Hepatocyte (in vitro differentiated cells): ENCODE measurements around the gene C10orf105. TPM values are rescaled to one million over a fixed set of nuclear protein-coding genes. Genes with fewer than 3 reads are reported as not detected.

Experiments
- DNase-seq: peaks from one replicate; pipeline ENCODE4 v3.0.0-alpha.2; 2016; ENCODE audit warnings: low spot score
- H2AFZ ChIP-seq: fragments of 200-600 bp; sonication (generic); 2 replicates; pipeline ENCODE4 v1.6.0; 2016; ENCODE audit warnings: antibody characterized with exemption, mild to moderate bottlenecking
- H3K27ac ChIP-seq: fragments of 200-600 bp; sonication (generic); 2 replicates; pipeline ENCODE4 v1.5.1; 2016; ENCODE audit warnings: mild to moderate bottlenecking
- H3K27me3 ChIP-seq: fragments of 200-600 bp; sonication (generic); 2 replicates; pipeline ENCODE4 v1.6.1; 2016
- H3K36me3 ChIP-seq: fragments of 200-600 bp; sonication (generic); replicated peaks from 2 replicates; pipeline ENCODE4 v1.5.1; 2016; ENCODE audit warnings: low read depth; ENCODE audit not compliant: insufficient read depth
- H3K4me1 ChIP-seq: fragments of 200-600 bp; sonication (generic); 2 replicates; pipeline ENCODE4 v1.5.1; 2016; ENCODE audit warnings: mild to moderate bottlenecking, moderate library complexity; ENCODE audit not compliant: insufficient read depth
- H3K4me2 ChIP-seq: fragments of 200-600 bp; sonication (generic); 2 replicates; pipeline ENCODE4 v1.6.0; 2016
- H3K4me3 ChIP-seq: fragments of 200-600 bp; sonication (generic); 2 replicates; pipeline ENCODE4 v1.5.1; 2016; ENCODE audit warnings: mild to moderate bottlenecking
- H3K79me2 ChIP-seq: fragments of 200-600 bp; sonication (generic); 2 replicates; pipeline ENCODE4 v1.6.0; 2017; ENCODE audit warnings: mild to moderate bottlenecking
- H3K9me2 ChIP-seq: fragments of 200-600 bp; sonication (generic); replicated peaks from 2 replicates; pipeline ENCODE4 v1.6.0; 2017; ENCODE audit warnings: mild to moderate bottlenecking; ENCODE audit not compliant: insufficient read depth
- H3K9me3 ChIP-seq: fragments of 200-600 bp; sonication (generic); 2 replicates; pipeline ENCODE4 v1.5.1; 2016; ENCODE audit warnings: low read depth, mild to moderate bottlenecking
- H4K20me1 ChIP-seq: fragments of 200-600 bp; sonication (generic); 2 replicates; pipeline ENCODE4 v1.6.0; 2016; ENCODE audit warnings: mild to moderate bottlenecking; ENCODE audit not compliant: insufficient read depth, poor library complexity, severe bottlenecking
- CTCF ChIP-seq: fragments of 200-600 bp; sonication (generic); IDR thresholded peaks from 2 replicates; pipeline ENCODE4 v1.5.1; 2016; ENCODE audit warnings: antibody characterized with exemption, mild to moderate bottlenecking; ENCODE audit not compliant: poor library complexity
- EZH2 ChIP-seq: fragments of 200-600 bp; sonication (generic); IDR thresholded peaks from 2 replicates; pipeline ENCODE4 v1.6.1; 2016; ENCODE audit warnings: antibody characterized with exemption, mild to moderate bottlenecking, borderline replicate concordance
- EZH2phosphoT487 ChIP-seq: fragments of 200-600 bp; sonication (generic); IDR thresholded peaks from one replicate; pipeline ENCODE4 v1.6.1; 2018; ENCODE audit warnings: antibody characterized with exemption, mild to moderate bottlenecking, low read depth, moderate library complexity; ENCODE audit not compliant: unreplicated experiment, severe bottlenecking
- WGBS: methylation state at CpG from one replicate; pipeline ENCODE4 v1.1.6; 2016; ENCODE audit warnings: low lambda C conversion rate; ENCODE audit errors: missing lambda C conversion rate; 5-methylcytosine and 5-hydroxymethylcytosine counted together
- polyA plus RNA-seq: library from polyadenylated mRNA; unstranded; fragments of >200 nt; fragmentation: Nextera tagmentation; extraction: Ambion mirVana; gene quantifications from 2 replicates; pipeline ENCODE4 v1.2.1, GENCODE V29; 2016
- total RNA-seq: library from RNA; depleted of rRNA; stranded (reverse); fragments of >200 nt; gene quantifications from 2 replicates; pipeline ENCODE4 v1.2.3, GENCODE V29; 2014

The C10orf105 gene
- total and polyA plus RNA-seq, 2 experiments from 2014 or later: not detected

DNA sequence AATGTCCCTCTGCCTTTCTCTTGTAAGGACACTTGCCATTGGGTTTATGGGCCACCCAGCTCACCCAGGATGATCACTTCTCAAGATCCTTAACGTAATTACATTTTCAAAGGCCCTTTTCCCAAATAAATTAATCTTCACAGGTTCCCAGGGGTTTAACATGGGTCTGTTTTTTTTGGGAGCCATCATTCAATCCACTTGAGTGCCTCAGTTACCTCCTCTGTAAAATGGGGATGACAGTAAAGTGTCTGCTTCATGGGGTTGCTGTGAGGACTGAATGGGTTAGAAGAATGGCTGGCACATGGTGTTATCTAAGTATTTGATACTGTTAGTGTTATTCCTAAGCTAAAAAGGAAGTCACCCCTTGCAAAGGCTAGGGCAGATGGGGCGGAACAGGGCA, 7.4 kb downstream of the C10orf105 start:
- no peaks in the 10 kb centered on the region for H3K27me3 ChIP-seq
- no peaks in the 10 kb centered on the region for H3K9me3 ChIP-seq
- H3K4me1 ChIP-seq: peaks cover 16% of the 10 kb centered on the region
- TF ChIP-seq CTCF (no peak), EZH2 (no peak), EZH2phosphoT487 (no peak)
- 96% methylated on average over 2 of the region's 2 CpGs for WGBS
- no peaks in the 10 kb centered on the region for H3K79me2 ChIP-seq
- no peaks in the 10 kb centered on the region for H3K9me2 ChIP-seq
- no peak for DNase-seq
- no peak overlapping the region for H2AFZ ChIP-seq
- H3K36me3 ChIP-seq: no peaks in the 10 kb centered on the region
- H3K4me3 ChIP-seq: no peak overlapping the region
- H3K27ac ChIP-seq: no peak overlapping the region
- no peak overlapping the region for H3K4me2 ChIP-seq
- no peaks in the 10 kb centered on the region for H4K20me1 ChIP-seq

DNA sequence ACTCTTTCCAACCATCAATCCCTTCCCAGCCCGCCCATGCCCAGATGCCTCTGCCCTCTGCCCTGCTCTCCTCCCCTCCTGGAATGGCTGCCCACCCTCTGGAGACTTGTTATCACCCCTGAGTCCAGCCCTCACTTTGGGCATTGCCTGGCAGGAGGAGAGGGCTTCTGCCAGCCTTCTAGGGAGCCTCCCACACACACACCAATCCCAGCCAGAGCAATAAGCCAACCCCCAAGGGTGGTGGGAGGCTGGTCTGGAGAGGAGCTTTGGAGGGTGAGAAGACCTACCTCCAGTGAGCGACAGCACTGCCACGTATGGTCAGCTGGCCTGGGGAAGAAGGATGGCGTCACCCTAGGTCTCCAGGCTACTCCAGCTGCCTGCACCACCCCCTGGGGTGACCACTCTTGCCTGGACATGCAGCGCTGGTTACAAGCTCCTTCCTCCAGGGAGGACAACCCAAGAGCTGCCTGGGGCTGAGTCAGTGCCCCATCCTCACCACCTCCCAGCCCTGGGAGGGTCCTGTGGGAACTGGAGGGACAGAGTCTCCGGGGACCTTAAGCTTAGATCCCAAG, 8.4 kb downstream of the C10orf105 start:
- TF ChIP-seq EZH2phosphoT487 (no peak), EZH2 (no peak), CTCF (no peak)
- 84% methylated on average over 6 of the region's 6 CpGs for WGBS
- Histone ChIP-seq H2AFZ (no peak overlapping the region), H3K4me1 (peaks cover 16% of the 10 kb centered on the region), H3K79me2 (no peaks in the 10 kb centered on the region), H3K4me3 (no peak overlapping the region), H3K27me3 (no peaks in the 10 kb centered on the region), H3K9me2 (no peaks in the 10 kb centered on the region), H3K27ac (no peak overlapping the region), H4K20me1 (no peaks in the 10 kb centered on the region), H3K36me3 (no peaks in the 10 kb centered on the region), H3K4me2 (no peak overlapping the region), H3K9me3 (no peaks in the 10 kb centered on the region)
- no peak for DNase-seq

GRCh38 chr10:71710519-71710918, 9.1 kb downstream of the C10orf105 start:
- H3K9me3 ChIP-seq: no peaks in the 10 kb centered on the region
- no peaks in the 10 kb centered on the region for H3K27me3 ChIP-seq
- no peaks in the 10 kb centered on the region for H4K20me1 ChIP-seq
- H3K4me2 ChIP-seq: no peak overlapping the region
- no peaks in the 10 kb centered on the region for H3K9me2 ChIP-seq
- no peak overlapping the region for H3K4me3 ChIP-seq
- no peaks in the 10 kb centered on the region for H3K79me2 ChIP-seq
- peaks cover 16% of the 10 kb centered on the region for H3K4me1 ChIP-seq
- TF ChIP-seq EZH2phosphoT487 (no peak), CTCF (no peak), EZH2 (no peak)
- 81% methylated on average over 2 of the region's 2 CpGs for WGBS
- no peak overlapping the region for H3K27ac ChIP-seq
- H2AFZ ChIP-seq: no peak overlapping the region
- no peaks in the 10 kb centered on the region for H3K36me3 ChIP-seq
- no peak for DNase-seq
